Body of pancreas (tissue), 4 donors: ENCODE measurements around the gene CDH4. TPM values are rescaled to one million over a fixed set of nuclear protein-coding genes. Genes with fewer than 3 reads are reported as not detected.

ENCODE experiments used
- ATAC-seq: fragments of 150-250 bp; one replicate; pipeline ENCODE4 v1.9.1; 2016
- DNase-seq, 4 donors: peaks; one replicate each; pipeline ENCODE4 v3.0.0-alpha.2; 2019
- H3K27ac ChIP-seq, 4 donors: fragments of 200-600 bp; sonication (generic); 1 replicate in 3 of 4; 2 replicates in 1 of 4; pipeline versions ENCODE4 v1.5.1 to v1.6.1; 2016 to 2019; ENCODE audit warnings: mild to moderate bottlenecking in 1 of 4, mixed read lengths in 1 of 4, moderate library complexity in 1 of 4
- H3K27me3 ChIP-seq, 2 donors: fragments of 200-600 bp; sonication (generic); one replicate each; pipeline ENCODE4 v1.6.0; 2016; ENCODE audit warnings: mild to moderate bottlenecking in 1 of 2
- H3K36me3 ChIP-seq, 2 donors: fragments of 200-600 bp; sonication (generic); replicated peaks in 1 of 2; 2 replicates each; pipeline ENCODE4 v1.5.1; 2016; ENCODE audit warnings: low read depth in 2 of 2; ENCODE audit not compliant: insufficient read depth in 1 of 2
- H3K4me1 ChIP-seq: fragments of 200-600 bp; sonication (generic); one replicate; pipeline ENCODE4 v1.6.0; 2016
- H3K4me3 ChIP-seq, 2 donors: fragments of 200-600 bp; sonication (generic); 1 replicate in 1 of 2; 2 replicates in 1 of 2; pipeline ENCODE4 v1.5.1; 2016 to 2019
- H3K9me3 ChIP-seq, 3 donors: fragments of 200-600 bp; sonication (generic); 1 replicate in 2 of 3; 2 replicates in 1 of 3; pipeline ENCODE4 v1.5.1; 2016
- POLR2A ChIP-seq, 3 donors: fragments of 450-650 bp; IDR thresholded peaks; one replicate each; pipeline ENCODE4 v1.6.1; 2016; ENCODE audit warnings: antibody characterized with exemption in 3 of 3, mild to moderate bottlenecking in 2 of 3
- WGBS, 2 donors: methylation state at CpG; one replicate each; pipeline ENCODE4 v1.1.5; 2017; 5-methylcytosine and 5-hydroxymethylcytosine counted together
- intact Hi-C: fragments of 100-400 bp; cut with DNase I; formaldehyde crosslinking; loops from one replicate; pipeline ENCODE4 v1.15.1; 2023
- total RNA-seq, 2 donors: library from RNA; depleted of rRNA; stranded (reverse); fragments of >200 nt; gene quantifications; one replicate each; pipeline ENCODE4 v1.1.0, GENCODE V29; 2016
- TF ChIP-seq, protein P1 (sequence below), 7 experiments: fragments of 450-650 bp in 4 of 7; fragments of 200-600 bp in 3 of 7; sonication (generic) in 3 of 7; IDR thresholded peaks; one replicate each; pipeline ENCODE4 v1.5.1; 2016 to 2019; ENCODE audit warnings: antibody characterized with exemption in 7 of 7

Gene CDH4
- total RNA-seq, 2 donors from 2014 or later, result 0.33 to 0.52 TPM

DNA sequence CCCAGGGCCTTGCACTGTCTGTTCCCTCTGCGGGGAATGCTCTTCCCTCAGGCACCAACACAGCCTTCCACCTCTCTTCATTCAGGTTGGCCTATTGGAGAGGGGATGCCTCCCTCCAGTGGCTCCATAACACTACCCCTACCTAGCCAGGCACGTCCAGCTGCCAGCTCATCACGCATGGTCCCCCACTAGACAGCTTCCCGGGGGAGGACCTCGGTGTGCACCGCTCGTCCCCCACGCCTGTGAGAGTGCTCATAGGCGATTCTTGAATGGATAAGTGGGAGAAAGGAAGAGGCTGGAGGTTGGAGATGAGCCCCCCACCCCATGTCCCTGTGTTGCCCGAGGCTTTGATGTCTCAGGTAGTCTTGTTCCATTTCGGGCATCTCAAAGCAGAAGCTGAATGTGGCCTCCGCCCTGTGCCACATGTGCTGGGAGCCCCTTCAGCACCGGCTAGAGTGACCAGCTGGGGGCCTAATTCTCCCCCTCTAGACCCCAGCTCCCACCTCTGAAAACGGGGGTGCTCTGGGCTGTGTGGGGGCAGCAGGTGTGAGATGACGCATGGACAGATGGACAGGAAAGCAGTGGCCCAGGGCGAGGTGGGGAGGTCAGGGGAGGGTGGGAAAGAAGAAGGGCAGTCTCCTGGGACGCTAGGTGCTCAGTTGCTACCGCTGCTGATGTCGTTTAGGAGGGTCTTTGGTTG is 480.6 kb downstream of the CDH4 start:
- 54 to 62% methylated on average over 17 to 19 of the region's 19 CpGs for WGBS, 2 donors
- intact Hi-C loops, result no loop called here
- DNase-seq, result no peak
- H3K4me1 ChIP-seq, result no peaks in the 10 kb centered on the region
- no peaks in the 10 kb centered on the region for H3K9me3 ChIP-seq
- ATAC-seq, result no peak
- H3K36me3 ChIP-seq, result no peaks in the 10 kb centered on the region
- H3K27me3 ChIP-seq, result no peaks in the 10 kb centered on the region
- TF ChIP-seq, protein P1, sequence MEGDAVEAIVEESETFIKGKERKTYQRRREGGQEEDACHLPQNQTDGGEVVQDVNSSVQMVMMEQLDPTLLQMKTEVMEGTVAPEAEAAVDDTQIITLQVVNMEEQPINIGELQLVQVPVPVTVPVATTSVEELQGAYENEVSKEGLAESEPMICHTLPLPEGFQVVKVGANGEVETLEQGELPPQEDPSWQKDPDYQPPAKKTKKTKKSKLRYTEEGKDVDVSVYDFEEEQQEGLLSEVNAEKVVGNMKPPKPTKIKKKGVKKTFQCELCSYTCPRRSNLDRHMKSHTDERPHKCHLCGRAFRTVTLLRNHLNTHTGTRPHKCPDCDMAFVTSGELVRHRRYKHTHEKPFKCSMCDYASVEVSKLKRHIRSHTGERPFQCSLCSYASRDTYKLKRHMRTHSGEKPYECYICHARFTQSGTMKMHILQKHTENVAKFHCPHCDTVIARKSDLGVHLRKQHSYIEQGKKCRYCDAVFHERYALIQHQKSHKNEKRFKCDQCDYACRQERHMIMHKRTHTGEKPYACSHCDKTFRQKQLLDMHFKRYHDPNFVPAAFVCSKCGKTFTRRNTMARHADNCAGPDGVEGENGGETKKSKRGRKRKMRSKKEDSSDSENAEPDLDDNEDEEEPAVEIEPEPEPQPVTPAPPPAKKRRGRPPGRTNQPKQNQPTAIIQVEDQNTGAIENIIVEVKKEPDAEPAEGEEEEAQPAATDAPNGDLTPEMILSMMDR (IDR thresholded peaks at IDR 0.05), result no peak
- TF ChIP-seq POLR2A (IDR thresholded peaks at IDR 0.05), result no peak
- H3K4me3 ChIP-seq, result no peak overlapping the region
- H3K27ac ChIP-seq, result no peak overlapping the region

DNA sequence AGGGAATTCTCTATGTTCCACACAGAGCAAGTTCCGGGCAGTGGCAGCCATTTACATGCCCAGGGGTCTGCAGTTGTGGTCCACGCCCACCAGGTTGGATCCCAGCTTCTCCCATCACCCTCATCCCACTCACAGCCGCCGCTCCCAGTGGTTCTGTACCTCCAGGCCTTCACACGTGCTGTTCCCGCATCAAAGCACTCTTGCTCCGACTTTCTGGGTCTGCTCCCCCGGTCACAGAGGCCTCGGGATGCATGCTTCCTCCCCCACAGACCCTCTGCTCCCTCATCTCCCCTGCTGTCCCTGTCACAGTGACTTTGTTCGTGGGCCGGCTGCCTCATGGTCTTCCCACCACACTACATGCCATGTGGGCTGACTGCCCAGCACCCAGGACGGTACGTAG is 481.2 kb downstream of the CDH4 start:
- intact Hi-C loops, result no loop called here
- ATAC-seq (no peak), DNase-seq (no peak)
- 58 to 59% methylated on average over 12 to 13 of the region's 13 CpGs for WGBS, 2 donors
- H3K4me1 ChIP-seq, result no peaks in the 10 kb centered on the region
- H3K36me3 ChIP-seq, result no peaks in the 10 kb centered on the region
- TF ChIP-seq POLR2A (IDR thresholded peaks at IDR 0.05), result no peak
- TF ChIP-seq, protein P1 (IDR thresholded peaks at IDR 0.05), result no peak
- no peaks in the 10 kb centered on the region for H3K9me3 ChIP-seq
- no peaks in the 10 kb centered on the region for H3K27me3 ChIP-seq
- H3K4me3 ChIP-seq, result no peak overlapping the region
- no peak overlapping the region for H3K27ac ChIP-seq

- Histone ChIP-seq H3K27me3 (no peaks in the 10 kb centered on the region), H3K27ac (no peak overlapping the region), H3K4me1 (no peaks in the 10 kb centered on the region), H3K4me3 (no peak overlapping the region), H3K9me3 (no peaks in the 10 kb centered on the region), H3K36me3 (no peaks in the 10 kb centered on the region)
- WGBS, 2 donors, result 44 to 47% methylated on average over 26 to 28 of the region's 28 CpGs
- no peak for TF ChIP-seq POLR2A (IDR thresholded peaks at IDR 0.05)
- TF ChIP-seq, protein P1 (IDR thresholded peaks at IDR 0.05), result no peak
- DNase-seq (no peak), ATAC-seq (no peak)
- intact Hi-C loops, result no loop called here
Observed at GRCh38 chr20:61733891-61734732, 482.1 kb downstream of the CDH4 start.

DNA sequence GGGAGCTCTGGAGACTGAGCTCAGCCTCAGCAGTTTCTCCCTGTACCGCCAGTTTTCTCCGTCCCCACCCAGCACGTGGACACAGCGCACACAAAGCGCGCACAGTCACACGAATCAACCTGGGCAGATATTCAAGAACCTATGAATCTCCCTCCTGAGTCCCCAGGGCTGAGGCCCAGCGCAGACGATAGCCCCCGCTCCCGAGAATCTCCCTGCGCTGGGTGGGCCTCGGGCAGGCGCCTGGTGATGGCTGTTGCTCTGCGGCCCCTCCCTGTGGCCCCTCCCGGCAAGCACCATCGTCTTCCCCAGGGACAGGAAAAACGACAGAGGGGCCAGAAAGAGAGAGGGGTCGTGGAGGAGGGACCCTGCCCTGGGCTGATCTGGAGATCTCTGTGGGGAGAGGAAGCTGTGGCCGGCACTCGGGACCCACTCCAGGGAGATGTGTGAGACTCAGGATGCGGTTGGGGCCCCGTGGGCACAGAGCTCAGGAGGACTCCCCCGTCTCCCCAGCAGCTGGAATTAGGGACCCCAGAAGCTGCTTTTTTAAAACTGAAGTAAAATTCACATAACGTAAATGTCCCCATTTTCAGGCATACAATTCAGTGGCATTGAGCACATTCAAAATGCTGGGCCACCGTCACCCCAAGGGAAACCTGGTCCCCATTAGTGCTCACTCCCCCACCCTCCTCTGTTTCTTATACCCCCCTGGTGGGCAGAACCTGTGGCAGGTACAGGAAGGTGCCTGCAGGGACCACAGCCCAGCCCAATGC is 482.9 kb downstream of the CDH4 start:
- H3K4me1 ChIP-seq, result no peaks in the 10 kb centered on the region
- H3K36me3 ChIP-seq, result no peaks in the 10 kb centered on the region
- no peaks in the 10 kb centered on the region for H3K27me3 ChIP-seq
- ATAC-seq (no peak), DNase-seq (no peak)
- intact Hi-C loops, result no loop called here
- TF ChIP-seq POLR2A (IDR thresholded peaks at IDR 0.05), result no peak
- H3K4me3 ChIP-seq, result no peak overlapping the region
- H3K27ac ChIP-seq, result no peak overlapping the region
- no peaks in the 10 kb centered on the region for H3K9me3 ChIP-seq
- 51 to 60% methylated on average over 14 to 26 of the region's 26 CpGs for WGBS, 2 donors

GRCh38 chr20:61735503-61735785 is 483.4 kb downstream of the CDH4 start:
- H3K36me3 ChIP-seq, result no peaks in the 10 kb centered on the region
- H3K27ac ChIP-seq, result no peak overlapping the region
- ATAC-seq (no peak), DNase-seq (no peak)
- no peak overlapping the region for H3K4me3 ChIP-seq
- no peaks in the 10 kb centered on the region for H3K4me1 ChIP-seq
- 42 to 58% methylated on average over 6 of the region's 11 CpGs for WGBS, 2 donors
- no peaks in the 10 kb centered on the region for H3K9me3 ChIP-seq
- TF ChIP-seq, protein P1 (IDR thresholded peaks at IDR 0.05), result no peak
- no peak for TF ChIP-seq POLR2A (IDR thresholded peaks at IDR 0.05)
- no peaks in the 10 kb centered on the region for H3K27me3 ChIP-seq
- intact Hi-C loops, result no loop called here
